SU-DHL-6 (cell line): ENCODE results near the gene OXER1.

Source experiments
- EZH2phosphoT487 ChIP-seq: fragments of 200-600 bp; sonication (generic), shearing (Covaris generic); conservative IDR thresholded peaks from 2 replicates; pipeline ENCODE4 v1.6.1; 2018; ENCODE audit warnings: mild to moderate bottlenecking, antibody characterized with exemption, low read length, moderate library complexity, mixed read lengths
- TF ChIP-seq, protein P1 (sequence below): fragments of 200-600 bp; sonication (generic); IDR thresholded peaks from one replicate; pipeline ENCODE4 v1.5.1; 2017; ENCODE audit warnings: antibody characterized with exemption, mild to moderate bottlenecking, low read length, moderate library complexity; ENCODE audit not compliant: insufficient read depth, poor library complexity, severe bottlenecking

DNA sequence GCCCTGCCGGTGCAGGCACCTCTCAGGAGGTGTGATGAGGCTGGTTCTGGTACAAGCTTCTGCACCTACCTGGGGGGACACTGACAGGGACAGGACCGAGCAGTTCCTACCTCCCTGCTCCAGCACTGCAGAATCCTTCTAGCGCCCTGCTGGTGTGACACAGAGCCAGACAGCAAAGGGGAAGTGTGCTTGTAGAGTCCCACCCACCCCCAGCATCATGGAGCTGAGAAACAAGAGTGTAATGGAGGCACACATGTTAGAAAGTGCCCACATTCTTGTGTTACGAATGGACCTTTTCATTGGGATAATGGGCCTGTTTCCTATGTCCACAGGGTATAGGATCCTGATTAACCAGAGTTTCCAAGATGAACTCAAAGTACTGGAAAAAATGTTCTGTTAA is 38.3 kb downstream of the OXER1 start:
- TF ChIP-seq, protein P1, sequence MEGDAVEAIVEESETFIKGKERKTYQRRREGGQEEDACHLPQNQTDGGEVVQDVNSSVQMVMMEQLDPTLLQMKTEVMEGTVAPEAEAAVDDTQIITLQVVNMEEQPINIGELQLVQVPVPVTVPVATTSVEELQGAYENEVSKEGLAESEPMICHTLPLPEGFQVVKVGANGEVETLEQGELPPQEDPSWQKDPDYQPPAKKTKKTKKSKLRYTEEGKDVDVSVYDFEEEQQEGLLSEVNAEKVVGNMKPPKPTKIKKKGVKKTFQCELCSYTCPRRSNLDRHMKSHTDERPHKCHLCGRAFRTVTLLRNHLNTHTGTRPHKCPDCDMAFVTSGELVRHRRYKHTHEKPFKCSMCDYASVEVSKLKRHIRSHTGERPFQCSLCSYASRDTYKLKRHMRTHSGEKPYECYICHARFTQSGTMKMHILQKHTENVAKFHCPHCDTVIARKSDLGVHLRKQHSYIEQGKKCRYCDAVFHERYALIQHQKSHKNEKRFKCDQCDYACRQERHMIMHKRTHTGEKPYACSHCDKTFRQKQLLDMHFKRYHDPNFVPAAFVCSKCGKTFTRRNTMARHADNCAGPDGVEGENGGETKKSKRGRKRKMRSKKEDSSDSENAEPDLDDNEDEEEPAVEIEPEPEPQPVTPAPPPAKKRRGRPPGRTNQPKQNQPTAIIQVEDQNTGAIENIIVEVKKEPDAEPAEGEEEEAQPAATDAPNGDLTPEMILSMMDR, result no peak
- TF ChIP-seq EZH2phosphoT487, result no peak
